Measurements from ENCODE around the gene ANK3.

The ANK3 gene

DNA sequence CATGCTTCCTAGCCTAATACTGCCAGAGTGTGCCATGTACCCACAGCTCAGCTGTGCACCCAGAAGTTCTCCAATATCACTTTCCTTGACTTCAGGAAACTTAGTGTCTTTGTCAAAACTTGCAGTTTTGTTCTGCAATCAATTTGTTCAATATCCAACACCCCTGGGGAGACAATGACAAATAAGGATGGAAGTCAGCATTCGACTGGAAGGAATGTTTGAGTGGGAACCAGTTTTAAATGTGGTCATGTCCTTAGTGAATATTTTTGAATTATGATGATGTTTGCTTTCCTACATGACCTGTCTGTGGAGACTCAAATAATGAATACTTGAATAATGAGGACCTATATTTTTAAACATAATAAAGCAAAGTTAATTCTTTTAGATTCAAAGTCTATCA is 112.0 kb downstream of the ANK3 start:
- DNase-seq (ENCODE audit: low spot score), result no peak

DNA sequence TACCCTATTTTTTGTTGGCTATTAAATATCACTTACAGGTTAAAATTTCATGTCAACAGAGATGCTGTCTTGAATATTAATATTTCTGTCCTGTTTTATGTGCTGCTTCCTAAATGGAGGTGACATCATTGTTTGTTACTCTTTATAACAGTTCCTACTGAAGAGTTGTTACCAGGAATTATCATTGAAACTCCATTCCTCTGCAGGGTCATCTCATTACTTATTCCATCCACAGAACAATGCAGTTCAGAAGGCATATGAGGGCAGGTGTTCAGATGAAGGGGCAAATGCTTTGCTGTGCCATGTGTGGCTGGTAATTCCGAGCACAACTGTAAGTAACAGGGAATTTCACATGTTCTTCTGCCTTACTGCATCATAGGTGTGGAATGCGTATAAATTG is 113.4 kb downstream of the ANK3 start:
- DNase-seq (ENCODE audit: low spot score), result no peak

DNA sequence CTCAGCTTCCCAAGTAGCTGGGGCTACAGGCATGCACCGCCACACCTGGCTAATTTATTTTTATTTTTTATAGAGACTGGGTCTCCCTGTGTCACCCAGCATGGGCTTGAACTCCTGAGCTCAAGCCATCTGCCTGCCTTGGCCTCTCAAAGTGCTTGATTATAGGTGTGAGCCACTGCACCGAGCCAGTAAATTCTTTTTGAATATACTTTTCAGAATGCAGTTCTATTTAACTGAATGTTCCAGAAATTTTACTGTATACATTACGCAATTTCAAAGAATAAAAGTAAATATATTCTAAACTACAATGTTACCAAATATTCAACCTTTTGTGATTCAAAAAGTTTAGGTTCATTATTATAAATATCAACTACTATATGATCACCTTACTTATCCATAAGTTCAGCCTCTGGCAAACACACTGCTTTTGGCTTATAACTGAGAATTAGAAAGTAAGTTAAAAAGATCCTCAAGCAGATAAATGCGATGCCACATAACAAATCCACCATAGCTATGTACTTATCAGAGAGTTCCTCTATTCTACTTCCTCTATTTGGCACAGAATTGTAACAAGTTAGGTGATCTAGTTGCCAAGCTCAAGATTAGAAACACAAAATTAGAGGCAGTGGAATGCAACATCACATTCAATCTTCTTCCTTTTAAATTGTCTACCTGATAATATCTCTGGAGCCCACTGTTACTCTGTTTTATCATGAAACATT is 118.2 kb downstream of the ANK3 start:
- no peak for DNase-seq (ENCODE audit: low spot score)

DNA sequence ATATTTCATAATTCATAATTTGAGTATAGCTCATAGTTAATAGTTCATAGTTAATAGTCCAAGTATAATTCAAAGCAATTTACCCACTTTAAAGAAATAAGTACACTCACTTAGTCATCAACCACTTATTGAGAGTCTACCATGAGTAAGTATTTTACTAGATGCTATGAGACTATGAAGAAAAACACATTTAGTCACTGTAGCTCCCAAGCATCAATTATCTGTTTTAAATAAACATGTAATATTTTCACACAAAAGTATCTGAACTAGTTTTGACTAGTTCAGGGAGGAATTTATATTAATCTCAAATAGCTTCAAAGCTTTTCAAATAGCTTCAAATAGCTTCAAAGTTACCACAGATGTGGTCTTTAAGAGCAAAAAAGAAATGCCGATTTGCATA is 119.2 kb downstream of the ANK3 start:
- no peak for DNase-seq (ENCODE audit: low spot score)

DNA sequence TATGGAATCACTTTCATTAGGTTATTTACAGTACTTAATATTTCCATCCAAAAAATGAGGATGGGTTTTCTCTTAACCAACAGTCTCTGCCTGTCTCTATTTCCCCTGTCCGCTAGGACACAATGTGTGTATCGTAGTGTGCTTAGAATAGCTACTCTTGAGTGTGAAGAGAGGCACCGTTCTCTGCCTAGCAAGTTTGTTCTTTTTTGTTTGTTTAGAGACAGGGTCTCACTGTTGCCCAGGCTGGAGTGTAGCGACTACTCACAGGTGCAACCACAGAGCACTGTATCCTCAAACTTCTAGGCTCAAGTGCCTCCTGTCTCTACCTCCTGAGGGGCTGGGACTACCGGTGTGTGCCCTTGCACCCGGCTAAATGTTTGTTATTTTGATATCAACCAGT is 121.9 kb downstream of the ANK3 start:
- DNase-seq (ENCODE audit: low spot score), result no peak

DNA sequence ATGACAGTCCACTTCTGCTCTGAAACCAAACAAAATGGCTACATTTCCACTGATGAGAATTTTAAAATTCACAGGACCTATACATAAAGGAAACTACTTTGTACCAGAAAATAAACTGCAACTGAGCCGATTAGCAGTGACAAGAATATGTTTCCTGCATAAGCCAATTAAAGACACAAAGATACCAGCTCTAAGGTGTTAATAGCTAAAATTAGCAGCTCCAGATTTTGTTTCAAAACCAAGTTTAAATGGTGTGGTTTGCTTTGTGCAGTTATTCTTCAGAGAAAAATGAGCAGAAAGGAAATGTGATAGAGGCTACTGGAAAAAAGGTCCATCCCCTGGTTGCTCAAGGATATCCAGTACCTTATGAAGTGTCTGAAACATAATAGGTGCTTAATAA is 123.2 kb downstream of the ANK3 start:
- no peak for DNase-seq (ENCODE audit: low spot score)

DNA sequence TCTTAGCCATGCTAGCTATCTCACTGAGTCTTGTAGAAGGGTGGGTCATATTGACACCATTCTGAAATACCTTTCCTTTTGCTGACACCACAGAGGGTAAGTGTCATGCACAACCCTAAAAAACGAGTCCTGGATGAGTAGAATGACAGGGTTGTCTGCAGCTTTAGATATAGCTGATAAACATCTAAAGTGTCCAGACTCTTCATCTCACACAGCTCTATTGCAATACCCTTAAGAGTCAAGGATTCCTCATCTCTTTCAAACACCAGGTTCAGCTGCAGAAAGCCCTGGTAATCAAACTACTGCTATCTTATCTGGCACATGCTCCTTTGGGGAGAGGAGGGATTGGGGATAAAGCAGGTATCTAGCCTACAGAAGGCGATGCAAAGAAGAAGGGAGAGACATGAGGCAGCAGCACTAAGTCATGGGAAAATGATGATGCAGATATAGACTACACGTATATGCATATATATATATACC is 127.0 kb downstream of the ANK3 start:
- DNase-seq (ENCODE audit: low spot score), result no peak

DNA sequence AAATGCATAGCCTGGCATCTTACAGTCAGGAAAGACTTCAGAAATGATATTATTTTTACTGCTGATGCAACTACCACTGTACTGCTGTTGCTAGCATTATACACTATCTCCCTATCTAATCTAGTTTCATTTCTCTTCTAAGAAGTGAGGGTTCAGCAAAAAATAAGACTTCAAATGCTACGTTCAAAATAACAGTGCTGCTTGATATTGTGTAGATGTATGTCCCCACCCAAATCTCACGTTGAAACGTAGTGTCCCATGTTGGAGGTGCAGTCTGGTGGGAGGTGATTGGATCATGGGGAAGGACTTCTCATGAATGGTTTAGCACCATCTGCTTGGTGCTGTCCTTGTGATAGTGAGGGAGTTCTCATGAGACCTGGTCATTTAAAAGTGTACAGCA is 129.4 kb downstream of the ANK3 start:
- DNase-seq (ENCODE audit: low spot score), result no peak

DNA sequence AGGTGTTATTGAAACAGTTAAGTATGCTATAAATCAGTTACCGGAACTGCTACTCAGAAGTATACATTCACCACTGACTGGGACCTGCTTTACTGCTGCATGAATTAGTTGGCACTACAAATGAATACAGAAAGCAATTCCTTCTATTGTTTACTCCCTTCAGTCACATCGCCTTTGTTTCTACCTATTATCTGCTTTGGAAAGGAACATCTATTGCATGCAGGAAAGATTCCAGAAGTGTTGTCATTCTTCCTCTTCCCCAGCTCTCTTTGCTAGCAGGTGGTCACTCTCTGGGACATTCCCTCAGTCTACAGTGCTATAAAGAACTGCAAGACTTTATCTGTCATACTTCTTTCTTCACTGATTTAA is 131.3 kb downstream of the ANK3 start:
- no peak for DNase-seq (ENCODE audit: low spot score)

DNA sequence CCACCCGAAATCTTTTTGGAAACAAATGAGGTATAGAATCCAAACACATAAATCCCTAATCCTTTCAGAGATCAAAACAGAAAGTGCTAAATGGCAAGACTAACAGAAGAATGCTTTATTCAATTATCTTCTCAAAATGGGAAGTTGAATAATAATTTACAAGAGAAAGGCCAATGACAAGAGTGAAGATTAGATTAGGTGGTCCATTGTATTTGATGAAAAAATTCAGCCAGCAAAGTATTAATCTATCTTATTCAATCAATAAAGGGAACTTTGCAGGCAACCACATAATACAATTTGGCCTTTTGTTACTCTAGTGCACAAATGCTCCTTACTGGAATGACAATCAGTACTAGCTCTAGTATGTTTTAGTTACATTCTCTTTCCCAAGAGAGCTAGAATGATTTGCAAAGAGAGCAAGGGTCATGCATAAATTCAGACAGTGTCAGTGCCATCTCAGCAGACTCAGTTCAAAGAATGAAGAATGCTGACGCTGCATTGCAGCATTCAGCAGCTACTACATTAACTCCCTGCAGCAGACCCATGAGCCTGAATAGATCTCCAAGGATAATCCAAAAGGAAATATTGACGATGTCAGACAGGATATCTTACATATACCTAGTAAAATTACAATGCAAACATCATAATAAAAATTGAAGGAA is 131.8 kb downstream of the ANK3 start:
- DNase-seq (ENCODE audit: low spot score), result no peak

DNA sequence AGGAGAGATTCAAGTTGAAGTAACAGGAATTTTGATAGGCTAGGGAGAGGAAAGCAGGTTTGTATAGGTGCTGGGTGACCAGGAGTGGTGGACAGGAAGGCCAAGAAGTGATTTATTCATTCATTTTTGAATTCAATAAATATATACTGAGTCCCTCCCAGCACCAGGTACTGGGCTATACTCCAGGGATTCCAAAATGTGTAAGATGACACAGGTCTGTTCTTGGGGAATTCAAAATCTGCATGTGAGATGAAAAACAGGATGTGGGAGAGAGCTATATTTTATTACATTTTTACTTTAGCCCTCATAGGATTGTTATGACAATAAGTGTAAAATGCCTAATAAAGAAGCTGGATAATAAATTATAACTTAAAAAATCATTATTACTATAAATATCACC is 134.9 kb downstream of the ANK3 start:
- DNase-seq (ENCODE audit: low spot score), result no peak

DNA sequence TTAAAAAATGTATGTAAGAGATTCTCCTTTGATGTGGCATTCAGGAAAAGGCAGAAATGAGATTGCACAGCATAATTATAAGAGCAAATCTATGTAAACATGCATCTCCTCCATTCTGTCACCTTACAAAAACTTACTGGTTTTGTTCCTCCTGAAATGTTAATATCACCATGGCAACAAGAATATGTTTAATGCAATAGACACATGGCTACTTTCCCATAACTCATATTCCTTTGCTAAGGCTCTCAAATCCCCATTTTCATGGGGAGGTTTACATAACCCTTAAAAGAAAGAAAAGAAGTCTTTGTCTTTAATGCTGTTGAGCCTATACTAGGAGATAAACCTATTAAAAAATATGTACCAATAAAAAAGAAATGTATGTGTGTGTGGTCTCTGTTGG is 136.2 kb downstream of the ANK3 start:
- DNase-seq (ENCODE audit: low spot score), result no peak

DNA sequence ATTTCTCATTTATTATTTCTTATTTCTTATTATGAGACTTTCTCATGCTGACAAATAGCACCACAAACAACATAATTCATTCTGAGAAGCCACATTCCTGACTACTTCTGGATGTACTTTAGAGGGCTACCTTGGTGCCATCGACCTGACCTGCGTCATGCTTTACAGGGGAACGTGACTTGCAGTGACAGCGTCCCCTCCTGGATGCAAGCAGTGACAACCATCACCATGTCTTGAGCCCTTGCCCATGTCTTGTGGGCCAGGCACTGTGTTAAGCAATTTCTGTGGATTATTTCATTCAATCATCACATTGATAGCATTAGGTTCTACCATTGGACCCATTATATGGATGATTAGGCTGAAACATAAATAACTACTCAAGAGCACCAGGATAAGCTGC is 137.0 kb downstream of the ANK3 start:
- DNase-seq (ENCODE audit: low spot score), result no peak

DNA sequence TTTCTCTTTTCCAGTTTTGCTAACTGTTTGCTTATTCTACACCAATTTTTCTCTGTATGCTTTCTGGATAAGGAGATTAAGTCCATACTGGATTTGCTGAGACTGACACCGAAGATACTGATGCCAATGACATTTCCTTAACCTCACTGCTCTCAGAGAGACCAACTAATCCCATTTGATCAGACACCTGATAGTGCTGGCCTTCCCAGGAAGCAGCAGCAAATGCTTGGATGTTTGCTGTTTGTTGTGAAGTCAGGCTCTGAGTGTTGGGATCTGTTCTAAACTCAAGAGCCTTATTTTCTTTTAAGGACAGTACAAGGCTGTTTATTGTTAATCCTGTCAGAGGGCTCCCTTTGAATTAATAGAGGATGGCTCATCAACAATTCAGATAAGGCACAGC is 143.3 kb downstream of the ANK3 start:
- DNase-seq (ENCODE audit: low spot score), result no peak

DNA sequence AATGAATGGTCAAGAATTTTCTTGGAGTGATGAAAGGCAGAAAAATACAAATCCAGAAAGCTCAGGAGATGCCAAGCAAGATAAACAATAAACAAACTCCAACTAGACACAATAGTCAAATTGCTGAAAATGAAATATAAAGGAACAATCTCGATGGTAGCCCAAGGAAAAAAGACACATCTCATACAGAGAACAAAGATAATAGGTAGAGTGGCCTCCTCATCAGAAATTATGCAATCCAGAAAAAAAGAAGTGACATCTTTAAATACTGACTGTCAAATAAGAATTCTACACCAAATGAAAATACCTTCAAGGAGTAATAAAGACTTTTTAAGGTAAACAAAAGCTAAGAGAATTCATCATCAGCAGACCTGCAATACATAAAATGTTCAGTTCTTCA is 150.4 kb downstream of the ANK3 start:
- no peak for DNase-seq (ENCODE audit: low spot score)

DNA sequence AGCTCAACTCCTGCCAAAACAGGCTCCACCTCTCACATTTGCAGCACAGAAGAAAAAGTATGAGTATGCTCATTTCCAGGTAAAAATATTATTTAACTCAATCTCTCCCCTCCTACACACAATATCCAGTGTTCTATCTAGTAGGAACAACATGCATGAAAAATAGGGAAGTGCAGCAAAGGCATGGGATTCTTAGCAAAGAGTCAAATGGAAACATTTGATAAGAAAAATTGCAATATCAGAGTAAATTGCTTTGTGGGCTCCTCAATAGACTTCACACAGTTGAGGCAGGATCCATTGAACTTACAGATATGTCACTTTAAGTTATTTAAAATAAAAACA is 150.9 kb downstream of the ANK3 start:
- no peak for DNase-seq (ENCODE audit: low spot score)

DNA sequence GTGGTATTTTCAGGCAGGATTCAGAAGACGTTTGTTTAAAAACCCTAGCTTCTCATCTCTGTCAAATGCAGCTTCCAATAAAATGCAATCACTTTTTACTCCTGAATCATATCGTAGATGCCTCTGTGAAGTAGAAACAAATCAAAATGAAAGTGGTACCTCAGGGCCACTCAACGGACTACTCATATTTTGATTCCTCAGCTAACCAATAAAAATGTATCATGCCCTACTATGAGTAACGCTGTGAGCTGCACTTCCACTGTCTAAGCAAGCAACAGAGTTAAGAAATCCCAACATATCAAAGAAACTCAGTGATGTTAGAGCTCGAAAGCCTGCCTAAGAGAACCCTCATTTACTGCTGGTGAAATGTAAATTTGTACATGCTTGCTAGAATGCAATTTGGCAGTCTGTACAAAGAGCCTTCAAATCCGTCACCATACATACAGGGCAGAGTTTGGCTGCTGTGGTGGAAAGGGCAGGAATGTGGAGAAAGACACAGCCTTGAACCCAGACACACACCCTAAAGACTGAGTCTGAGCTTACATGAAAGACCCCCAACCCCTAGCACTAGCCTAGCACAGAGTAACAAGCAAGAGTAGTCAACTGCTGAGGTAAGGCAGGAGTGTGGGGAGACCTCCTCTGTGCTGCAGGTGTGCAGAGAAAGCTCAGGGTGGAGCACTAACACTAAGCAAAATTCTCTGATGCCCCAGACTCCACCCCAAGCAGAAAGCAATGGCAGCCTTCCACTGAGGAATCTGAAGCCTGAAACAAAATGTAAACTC is 151.5 kb downstream of the ANK3 start:
- peak; percentile 35 for DNase-seq (ENCODE audit: low spot score)

DNA sequence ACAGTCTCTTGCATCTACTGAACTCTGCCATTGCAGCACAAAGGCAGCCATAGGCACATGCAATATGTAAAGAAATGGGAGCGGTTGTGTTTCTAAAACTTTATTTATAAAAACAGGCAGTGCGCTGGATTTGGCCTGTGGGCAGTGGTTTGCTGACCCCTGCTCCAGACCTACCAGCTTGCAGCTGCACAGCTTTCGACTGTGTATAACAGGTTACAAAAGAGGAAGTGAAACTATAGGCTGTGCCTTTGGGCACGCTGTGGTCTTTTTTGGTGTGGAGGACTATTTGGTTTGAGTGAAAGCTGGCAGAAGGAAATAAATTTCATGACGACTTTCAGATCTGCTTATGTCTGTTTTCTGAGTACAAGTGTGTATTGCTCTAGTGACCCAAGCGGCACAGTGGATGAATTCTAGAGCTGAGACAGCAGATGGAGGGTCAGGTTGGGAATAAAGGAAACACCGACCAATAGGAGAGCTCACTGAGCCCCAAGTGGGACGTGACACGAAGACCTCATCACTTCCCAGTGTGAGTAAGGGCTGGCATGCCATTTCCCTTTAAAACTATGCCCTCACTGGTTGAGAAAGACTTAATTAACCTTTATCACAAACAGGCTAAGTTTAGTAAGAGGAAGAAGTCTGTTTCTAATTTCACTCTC is 152.7 kb downstream of the ANK3 start:
- DNase-seq (ENCODE audit: low spot score), result peak; percentile 27

DNA sequence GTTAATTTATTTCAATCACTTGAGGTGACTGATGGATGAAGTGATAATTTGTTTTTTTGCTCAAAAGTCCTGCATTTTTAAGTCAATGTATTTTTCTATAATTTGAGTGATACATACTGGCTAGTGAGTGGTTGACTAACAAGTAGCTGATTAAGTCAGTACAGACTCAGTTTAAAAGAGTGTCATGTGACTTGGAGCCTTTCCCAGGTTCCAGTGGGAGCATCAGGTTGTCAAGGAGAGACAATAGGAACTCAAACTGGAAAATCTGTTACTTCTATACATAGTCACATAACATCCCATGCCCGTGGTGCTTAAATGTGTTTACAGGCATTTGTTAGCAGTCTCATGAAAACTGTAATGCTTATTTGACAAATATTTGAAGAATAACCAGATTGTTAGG is 154.7 kb downstream of the ANK3 start:
- DNase-seq (ENCODE audit: low spot score), result peak; percentile 6

DNA sequence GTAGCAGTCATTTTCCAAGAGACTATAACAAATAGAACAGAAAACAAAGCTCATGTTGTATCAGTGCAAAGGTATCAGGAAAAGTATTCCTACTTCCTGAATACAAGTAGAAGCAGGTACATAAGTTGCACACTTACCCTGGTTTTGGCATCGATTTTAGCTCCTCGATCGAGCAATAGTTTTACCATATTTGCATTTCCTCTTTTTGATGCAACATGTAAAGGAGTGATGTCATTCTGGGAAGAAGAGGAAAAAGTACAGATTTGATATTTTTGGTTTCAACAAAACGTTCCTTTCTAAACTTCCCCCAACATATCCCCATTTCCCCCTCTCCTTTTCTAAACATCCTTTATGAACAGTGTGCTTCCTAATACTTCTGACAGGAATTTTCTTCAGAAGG is 155.1 kb downstream of the ANK3 start:
- no peak for DNase-seq (ENCODE audit: low spot score)

DNA sequence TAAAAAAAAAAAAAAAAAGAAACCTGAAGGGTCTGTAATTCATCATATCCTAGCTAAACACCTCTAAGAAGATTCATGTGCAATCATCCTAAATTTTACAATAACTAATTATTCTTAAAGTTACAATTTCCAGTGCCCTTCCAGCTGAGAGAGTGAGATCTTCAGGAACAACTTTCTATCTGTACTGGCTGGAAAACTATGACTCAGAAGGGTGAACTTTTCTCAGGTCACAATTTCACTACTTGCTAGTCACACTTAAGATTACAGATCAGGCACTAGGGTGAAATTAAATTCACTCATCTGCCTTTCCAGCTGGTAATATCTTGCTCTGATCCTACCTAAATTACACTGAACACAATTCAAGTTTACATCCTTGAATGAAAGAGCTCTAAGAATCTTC is 158.8 kb downstream of the ANK3 start:
- DNase-seq (ENCODE audit: low spot score), result peak; percentile 10

DNA sequence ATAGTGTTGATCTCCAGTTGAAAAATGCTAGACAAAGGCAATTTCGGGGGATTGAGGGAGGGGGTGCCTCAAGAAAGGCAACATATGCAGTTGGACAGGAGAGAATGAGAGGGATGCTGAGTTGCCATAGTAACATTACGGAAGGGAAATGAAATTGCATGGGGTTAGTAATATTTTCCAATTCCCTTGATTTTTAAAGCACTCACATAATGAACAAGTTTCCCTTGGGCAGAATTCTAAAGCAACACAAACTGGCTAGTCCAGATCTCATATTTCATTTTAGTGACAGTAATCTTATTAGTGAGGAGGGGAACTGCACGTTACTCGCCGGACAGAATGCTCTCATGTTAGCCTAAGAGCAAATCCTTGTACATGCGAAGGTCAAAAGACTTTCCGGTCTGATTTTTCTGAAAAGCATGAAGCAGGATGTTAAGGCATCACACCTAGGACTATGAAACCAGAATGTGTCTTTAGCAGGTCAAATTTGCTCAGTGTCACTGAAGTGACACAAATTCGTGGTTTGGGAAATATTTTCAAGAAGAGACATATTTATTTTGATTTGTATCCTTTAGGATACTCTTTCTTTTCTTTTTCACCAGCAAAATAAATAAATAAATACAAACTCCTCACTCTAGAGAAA is 165.5 kb downstream of the ANK3 start:
- no peak for DNase-seq (ENCODE audit: low spot score)
